GM10847 (cell line): Measurements from ENCODE around the gene OR5B21.

Experiments used
- POLR2A ChIP-seq: IDR thresholded peaks from 2 replicates; pipeline ENCODE4 v1.6.1; 2011; ENCODE audit not compliant: insufficient read length; ENCODE audit errors: extremely low read depth

Gene OR5B21

GRCh38 chr11:58504232-58504631 lies 3.7 kb downstream of the OR5B21 start:
- no peak for TF ChIP-seq POLR2A

DNA sequence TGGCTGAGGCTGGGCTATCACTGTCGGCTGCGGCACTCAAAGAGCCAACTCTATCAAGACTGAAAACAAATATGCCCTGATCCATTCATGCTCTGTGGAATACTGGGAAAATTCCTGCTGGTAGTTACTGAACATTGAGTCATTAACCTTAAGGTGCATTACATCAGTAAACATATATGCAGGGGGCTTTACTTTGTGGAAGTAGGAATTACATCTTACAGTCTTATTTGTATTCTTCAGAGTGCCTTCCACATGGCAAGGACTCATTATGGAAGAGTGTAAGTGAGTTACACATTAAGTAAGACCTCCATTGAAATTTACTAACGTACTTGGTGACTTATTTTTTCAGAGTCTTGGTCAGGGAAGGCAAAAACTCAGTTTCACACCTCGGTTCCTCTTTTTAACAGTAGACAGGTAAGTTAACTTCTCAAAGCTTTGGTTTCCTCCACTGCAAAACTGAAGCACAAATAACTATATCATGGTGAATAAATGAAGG lies 4.5 kb downstream of the OR5B21 start:
- no peak for TF ChIP-seq POLR2A

DNA sequence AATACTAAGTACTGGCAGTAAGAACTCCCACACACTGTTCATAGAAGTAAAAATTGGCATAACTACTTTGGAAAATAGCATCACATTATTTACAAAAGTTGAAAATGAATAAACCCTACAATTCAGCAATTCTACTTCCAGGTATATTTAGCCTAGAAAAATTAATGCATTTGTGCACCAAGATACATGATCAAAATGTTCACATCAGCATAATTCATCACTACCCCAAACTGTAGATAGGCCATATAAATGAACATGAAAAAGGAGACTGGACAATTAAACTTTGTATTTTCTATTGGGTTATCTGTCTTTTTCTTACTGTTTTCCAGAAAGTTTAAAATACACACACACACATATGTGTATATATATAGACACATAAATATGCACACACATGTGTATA lies 5.9 kb downstream of the OR5B21 start:
- no peak for TF ChIP-seq POLR2A

GRCh38 chr11:58498464-58498863 lies 9.4 kb downstream of the OR5B21 start:
- no peak for TF ChIP-seq POLR2A

DNA sequence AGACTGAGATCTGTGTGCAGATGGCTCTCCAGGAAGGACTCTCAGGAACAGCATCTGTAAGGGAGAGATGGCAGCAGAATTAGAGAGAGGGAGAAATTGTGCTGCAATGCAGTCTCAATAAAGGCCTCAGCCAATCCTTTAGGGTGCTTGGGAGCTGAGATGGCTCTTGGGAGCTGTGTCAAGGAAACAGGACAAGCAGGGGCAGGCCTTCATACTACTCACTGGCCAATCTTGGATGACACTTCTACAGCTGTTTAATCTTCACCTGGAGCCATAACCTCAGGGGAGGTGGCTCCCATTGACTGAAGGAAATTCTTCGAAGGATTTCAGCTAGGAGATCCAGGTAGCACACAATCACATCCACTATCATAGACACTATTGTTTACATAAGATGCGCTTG lies 10.0 kb downstream of the OR5B21 start:
- TF ChIP-seq POLR2A, result no peak

DNA sequence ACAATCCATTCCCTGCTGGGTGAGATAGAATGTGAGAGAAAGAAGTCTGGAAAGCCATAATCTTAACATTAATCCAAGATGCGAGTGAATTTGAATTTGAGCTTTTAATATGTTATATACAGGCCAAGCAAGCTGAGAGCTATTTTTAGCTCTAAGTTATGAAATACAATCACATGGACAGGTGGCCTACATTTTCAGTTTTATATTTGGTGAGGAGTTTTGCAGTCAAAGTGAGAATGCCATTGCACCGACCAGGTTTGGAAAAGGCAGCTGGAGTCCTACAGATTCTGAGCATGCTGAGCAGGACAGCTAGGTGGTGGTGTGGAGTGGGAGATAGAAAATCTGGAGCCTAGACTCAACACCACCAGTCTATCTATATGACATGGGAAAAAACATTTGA lies 12.0 kb downstream of the OR5B21 start:
- no peak for TF ChIP-seq POLR2A

DNA sequence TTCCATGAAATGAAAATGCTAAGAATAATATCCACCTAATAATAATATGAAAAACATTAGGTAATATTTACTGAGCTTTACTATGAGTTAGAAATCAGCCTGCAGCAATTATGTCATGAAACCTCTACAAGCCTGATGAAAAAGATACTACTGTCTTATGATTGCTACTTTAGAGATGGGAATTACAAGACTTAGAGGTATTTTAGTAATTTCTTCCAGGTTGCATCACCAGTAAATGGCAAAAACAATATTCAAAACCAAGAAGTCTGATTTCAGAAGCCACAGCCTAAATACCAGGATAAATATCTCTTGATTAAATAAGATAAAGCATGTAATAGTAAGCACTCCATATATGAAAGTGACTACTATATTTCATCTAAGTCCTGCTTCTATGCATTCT lies 13.8 kb downstream of the OR5B21 start:
- TF ChIP-seq POLR2A, result no peak

GRCh38 chr11:58493676-58494075 lies 14.2 kb downstream of the OR5B21 start:
- TF ChIP-seq POLR2A, result no peak

DNA sequence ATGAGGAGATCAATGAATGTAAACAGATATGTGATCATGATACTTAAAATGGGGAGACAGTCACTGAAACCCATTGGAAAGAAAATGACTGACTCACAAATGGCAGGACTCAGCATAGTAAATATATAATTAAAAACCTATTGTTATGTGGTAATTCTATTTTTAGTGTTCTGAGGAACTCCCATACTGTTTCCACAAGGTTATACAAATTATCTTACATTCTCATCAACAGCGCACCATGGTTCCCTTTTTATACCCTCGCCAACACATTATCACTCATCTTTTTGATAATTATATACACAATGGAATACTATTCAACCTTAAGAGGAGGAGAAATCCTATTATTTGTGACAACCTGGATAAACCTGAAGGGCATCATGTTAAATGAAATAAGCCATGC lies 17.1 kb downstream of the OR5B21 start:
- TF ChIP-seq POLR2A, result no peak

GRCh38 chr11:58487170-58487569 lies 20.7 kb downstream of the OR5B21 start:
- no peak for TF ChIP-seq POLR2A

GRCh38 chr11:58485961-58486360 lies 21.9 kb downstream of the OR5B21 start:
- TF ChIP-seq POLR2A, result no peak

- TF ChIP-seq POLR2A, result no peak
Observed at GRCh38 chr11:58471892-58472291, 36.0 kb downstream of the OR5B21 start.

- no peak for TF ChIP-seq POLR2A
Observed at GRCh38 chr11:58466293-58466692, 41.6 kb downstream of the OR5B21 start.

- TF ChIP-seq POLR2A, result no peak
Observed at GRCh38 chr11:58465690-58466089, 42.2 kb downstream of the OR5B21 start.
